GM21381 (cell line): ENCODE measurements around the gene MTMR3.

ENCODE experiments used
- ATAC-seq: cut with Tn5 transposase; IDR thresholded peaks from one replicate; pipeline ENCODE4 v1.9.1; 2021; ENCODE audit warnings: mild to moderate bottlenecking, moderate library complexity; ENCODE audit not compliant: unreplicated experiment

MTMR3 gene

DNA sequence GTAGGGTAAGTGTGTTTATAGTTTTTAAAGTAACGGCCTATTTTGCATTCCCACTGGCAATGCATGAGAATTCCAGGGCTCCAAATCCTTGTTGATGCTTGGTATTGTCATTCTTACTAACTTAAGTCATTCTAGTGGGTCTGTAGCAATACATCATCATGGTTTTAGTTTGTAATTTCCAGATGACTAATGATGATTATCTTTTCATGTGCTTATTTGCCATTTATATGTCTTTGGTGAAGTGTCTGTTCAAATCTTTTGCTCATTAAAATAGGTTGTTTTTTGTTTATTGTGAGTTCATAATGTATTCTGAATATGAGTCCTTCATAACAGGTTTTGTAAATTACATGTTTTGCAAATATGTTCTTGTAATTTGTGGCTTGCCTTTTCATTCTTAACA is 31.2 kb downstream of the MTMR3 start:
- ATAC-seq = no peak

- ATAC-seq = no peak
Observed at GRCh38 chr22:29914991-29915533, 32.1 kb downstream of the MTMR3 start.

DNA sequence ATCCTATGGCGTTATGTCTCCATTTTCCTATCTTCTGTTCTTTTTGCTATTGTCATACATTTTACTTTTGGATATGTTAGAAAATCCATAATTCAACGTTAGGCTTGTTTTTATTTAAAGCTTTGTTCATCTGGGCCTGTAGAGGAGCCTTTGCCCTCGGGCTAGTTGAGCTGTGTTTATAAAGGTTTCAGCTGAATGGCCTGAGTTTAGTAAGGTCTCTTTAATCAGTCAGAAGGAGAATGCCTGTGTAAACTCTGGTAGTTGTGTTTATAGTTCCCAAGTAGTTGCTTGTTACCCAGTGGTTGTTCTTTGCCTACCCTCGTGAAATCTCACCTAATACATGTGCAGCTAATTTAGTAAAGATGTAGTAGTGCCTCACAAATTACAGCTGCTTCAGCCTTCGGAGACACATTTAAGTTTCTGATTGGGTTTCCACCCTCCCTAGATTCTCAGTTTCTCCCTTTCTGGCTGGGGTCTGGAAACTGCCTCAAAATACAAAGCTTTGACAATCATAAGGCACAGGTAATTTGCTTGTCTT is 33.1 kb downstream of the MTMR3 start:
- ATAC-seq = no peak

DNA sequence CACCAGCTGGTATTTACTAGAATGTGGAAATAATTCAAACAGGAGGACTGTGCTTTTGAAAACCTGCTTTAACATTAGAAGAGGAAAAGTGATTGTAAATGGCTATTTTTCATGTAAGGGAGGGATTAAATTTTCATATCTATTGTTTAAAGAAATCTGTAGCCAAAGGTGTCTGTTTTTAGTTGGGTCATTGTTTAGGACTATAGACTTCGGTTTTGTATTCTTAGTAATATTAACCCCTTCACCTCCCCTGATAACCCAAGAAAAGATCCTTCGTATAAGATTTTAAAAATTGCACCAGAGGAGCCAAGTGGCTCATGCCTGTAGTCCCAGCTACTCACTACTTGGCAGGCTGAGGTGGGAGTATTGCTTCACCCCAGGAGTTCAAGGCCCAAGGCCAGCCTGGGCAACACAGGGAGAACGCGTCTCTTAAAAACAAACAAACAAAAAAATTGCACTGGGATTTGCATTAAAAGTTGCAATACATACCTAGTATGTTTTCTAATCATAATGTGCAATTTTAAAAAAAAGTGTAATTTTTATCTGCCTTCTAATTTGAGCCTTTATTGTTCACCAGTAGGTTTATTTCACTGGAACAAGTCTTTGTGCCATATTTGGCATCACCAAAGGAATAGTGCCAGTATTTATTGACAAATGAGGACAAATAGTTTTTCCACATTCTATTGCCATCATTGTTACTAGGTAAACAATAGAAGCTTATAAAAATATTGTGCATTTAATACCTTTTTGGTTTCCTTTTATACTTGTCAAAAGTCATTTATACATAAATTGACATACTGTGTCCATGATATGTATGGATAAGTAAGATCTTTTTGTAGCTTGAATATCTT is 34.3 kb downstream of the MTMR3 start:
- no peak for ATAC-seq

GRCh38 chr22:29925402-29925801 is 42.4 kb downstream of the MTMR3 start:
- ATAC-seq = no peak

- ATAC-seq = no peak
Observed at GRCh38 chr22:29926057-29926456, 43.1 kb downstream of the MTMR3 start.

DNA sequence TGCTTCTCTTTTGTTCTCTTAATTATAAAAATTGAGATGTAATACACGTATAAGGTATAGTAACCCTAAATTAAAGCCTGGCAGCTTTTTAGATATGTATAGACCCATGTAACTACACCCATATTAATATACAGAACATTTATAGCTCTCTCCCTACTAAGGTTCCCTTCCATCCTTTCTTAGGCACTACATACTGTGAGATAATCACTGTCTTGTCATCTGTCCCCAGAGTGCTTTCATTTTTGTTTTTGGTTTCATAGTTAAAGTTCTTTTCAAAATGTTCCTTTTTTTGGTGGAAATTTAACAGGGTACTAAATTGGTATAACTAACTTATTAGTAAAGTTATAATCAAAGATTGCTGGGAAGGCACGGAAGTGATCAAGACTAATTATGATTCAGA is 49.2 kb downstream of the MTMR3 start:
- ATAC-seq = no peak

DNA sequence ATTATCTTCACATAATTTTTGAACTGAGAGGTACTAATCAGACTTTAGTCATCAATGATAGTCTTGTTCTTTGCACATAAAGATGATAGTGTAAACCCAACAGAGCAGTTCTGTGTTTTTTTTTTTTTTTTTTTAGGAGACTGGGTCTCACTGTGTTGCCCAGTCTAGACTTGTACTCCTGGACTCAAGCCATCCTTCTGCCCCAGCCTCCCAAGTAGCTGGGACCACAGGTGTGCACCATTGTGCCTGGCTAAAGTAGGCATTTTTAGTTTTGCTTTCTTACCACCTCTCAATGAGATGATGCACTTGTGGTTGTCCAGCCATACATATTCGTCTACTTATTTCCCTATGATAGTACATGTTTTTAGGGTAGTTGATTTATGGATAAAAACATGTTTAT is 50.6 kb downstream of the MTMR3 start:
- no peak for ATAC-seq

GRCh38 chr22:29934596-29934995 is 51.6 kb downstream of the MTMR3 start:
- ATAC-seq = no peak

- no peak for ATAC-seq
Observed at GRCh38 chr22:29936186-29936585, 53.2 kb downstream of the MTMR3 start.

DNA sequence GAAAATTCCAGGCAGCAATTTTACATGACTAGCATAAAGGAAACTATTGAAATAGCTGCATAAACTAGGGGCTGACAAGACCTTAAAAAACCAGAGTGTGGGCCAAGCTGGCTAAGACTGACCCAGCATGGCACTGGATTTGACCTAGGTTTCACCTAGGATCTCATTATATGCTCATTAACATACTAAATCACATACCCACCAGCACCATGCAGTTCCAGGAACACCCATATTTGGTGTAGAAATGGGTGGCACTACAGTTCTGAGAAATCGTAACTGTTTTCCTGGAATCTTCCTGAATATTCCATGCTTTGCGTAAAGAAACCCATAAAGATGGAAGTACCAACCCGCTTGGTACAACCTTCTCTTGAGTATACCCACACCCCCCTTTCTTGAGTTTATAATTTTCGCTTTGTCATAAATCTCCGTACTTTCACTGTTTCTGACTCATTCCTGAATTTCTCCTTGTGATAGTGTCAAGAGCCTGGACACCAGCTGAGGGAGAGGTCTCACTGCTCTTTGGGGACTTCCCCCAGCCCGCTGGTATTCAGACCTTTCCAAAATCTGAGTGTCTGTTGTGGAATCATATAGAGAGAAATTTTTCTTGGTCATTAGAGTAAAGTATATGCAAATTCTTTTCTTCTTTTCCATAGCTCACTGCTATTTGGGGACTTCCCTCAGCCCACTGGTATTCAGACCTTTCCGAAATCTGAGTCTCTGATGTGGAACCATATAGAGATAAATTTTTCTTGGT is 55.1 kb downstream of the MTMR3 start:
- no peak for ATAC-seq

DNA sequence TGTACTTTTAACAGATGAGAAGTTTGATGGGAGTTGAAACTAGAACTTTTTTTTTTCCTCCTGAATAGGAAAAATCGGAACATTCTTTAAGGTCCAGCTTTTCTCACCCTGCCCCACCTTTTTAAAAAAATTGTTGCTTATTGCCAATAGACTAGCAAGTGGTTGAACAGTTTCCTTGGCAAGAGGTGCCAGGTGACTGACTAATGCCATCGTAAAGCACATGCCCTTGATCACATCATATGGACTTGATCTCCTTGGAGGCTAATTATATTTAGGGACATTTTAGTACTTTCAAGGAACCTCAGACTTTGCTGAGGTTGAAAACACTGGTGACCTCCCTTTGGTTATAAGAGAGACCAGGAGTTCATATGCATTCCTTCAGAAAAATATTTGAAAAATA is 57.6 kb downstream of the MTMR3 start:
- ATAC-seq = no peak

DNA sequence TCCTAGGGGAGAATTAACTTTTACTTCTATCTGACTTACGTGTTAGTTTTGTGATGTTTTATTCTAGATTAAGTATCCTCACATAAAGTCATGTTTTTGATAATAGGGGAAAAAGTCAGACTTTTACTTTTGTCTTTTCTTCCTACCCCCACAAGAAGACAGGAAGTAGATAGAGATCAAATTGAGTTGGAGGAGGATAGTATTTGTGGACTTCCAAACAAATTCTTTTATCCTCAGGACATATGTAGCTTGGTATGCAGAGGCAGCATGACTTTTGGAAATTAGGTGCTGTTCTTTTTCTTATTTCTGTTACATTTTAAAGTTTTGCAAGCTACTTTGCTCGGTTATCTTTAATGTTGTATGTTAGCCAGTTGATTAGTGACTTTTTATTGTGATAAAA is 61.4 kb downstream of the MTMR3 start:
- ATAC-seq = no peak

DNA sequence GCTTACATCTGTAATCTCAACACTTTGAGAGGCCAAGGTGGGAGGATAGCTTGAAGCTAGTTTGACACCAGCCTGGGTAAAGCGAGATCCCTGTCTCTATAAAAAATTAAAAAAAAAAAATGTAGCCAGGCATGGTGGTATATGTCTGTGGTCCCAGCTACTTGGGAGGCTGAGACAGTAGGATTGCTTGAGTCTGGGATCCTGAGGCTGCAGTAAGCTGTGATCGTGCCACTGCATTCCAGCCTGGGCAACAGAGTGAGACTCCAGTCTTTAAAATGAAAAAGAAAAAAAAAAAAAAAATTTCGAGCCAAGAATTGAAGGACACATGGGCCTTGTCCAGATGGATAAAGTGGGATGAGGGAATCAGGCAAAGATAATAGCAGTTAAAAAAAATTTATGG is 62.5 kb downstream of the MTMR3 start:
- ATAC-seq = no peak

- no peak for ATAC-seq
Observed at GRCh38 chr22:29946220-29946619, 63.2 kb downstream of the MTMR3 start.

- no peak for ATAC-seq
Observed at GRCh38 chr22:29947410-29948384, 64.7 kb downstream of the MTMR3 start.

- ATAC-seq = no peak
Observed at GRCh38 chr22:29948385-29948769, 65.4 kb downstream of the MTMR3 start.

DNA sequence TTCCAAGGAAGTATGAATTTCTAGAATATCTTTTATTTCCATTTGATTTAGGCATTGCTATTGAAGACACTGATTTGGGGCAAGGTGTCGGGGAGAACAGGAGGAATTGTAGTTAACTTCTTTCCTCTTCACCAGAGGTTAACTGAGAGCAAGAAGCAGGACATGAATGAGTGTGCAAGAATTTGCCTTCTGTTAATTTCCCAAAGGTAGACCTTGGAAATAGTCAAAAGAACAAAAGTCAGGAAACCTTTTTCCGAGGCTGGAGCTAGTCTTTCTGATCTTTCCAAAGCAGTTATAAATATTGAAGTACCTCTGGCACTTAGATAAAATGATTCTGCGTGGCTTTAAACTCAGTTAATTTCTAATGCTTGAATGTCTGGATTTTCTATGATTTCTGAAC is 66.9 kb downstream of the MTMR3 start:
- ATAC-seq = no peak

DNA sequence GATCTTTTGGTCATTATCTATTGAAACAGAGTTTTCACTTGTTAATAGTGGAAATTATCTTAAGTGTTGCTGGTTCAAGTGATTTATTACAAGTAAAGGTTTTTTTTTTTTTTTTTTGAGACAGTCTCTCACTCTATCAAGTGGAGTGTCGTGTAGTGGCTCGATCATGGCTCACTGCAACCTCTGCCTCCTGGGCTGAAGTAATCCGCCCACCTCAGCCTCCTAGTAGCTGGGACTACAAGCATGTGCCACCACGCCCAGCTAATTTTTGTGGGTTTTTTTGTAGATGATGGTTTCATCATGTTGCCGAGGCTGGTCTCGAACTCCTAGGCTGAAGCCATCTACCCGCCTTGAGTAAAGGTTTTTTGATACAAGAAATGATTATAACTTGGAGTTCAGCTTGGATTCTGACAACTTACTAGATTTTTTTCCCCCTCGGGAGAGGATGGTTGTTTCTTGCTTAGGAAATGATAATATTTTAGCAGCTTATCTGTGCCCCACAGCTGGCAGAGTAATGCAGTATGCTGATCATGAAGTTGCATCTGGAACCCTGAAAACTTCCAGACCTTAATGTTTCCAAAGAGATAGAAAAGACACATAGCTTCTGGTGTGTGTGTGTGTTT is 68.9 kb downstream of the MTMR3 start:
- no peak for ATAC-seq

GRCh38 chr22:29954203-29954855 is 71.4 kb downstream of the MTMR3 start:
- no peak for ATAC-seq
